NB4 (cell line): ENCODE measurements around the gene PTGER2.

ENCODE experiments used
- CTCF ChIP-seq: IDR thresholded peaks from one replicate; pipeline ENCODE4 v1.5.1; 2012; ENCODE audit warnings: low read depth, low read length
- MYC ChIP-seq: IDR thresholded peaks from 2 replicates; pipeline ENCODE4 v1.6.1; 2011; ENCODE audit warnings: low read depth, low read length
- POLR2A ChIP-seq: IDR thresholded peaks from 2 replicates; pipeline ENCODE4 v1.6.1; 2011; ENCODE audit warnings: mild to moderate bottlenecking; ENCODE audit not compliant: insufficient read length; ENCODE audit errors: extremely low read depth
- TF ChIP-seq, protein P1 (sequence below): IDR thresholded peaks from 2 replicates; pipeline ENCODE4 v1.6.1; 2011; ENCODE audit warnings: low read depth, low read length

- TF ChIP-seq CTCF (no peak), POLR2A (no peak), MYC (no peak)
- TF ChIP-seq, protein P1, sequence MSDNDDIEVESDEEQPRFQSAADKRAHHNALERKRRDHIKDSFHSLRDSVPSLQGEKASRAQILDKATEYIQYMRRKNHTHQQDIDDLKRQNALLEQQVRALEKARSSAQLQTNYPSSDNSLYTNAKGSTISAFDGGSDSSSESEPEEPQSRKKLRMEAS = no peak
Measured at GRCh38 chr14:52348776-52349175, 34.7 kb downstream of the PTGER2 start.
